K562 (cell line): Measurements from ENCODE around the gene CLIC3. TPM values are rescaled to one million over a fixed set of nuclear protein-coding genes. Genes with fewer than 3 reads are reported as not detected.

Experiments
- FUS ChIP-seq: fragments of 200-400 bp; formaldehyde crosslinking; optimal IDR thresholded peaks from 2 replicates; pipeline ENCODE3; 2017; ENCODE audit warnings: low read depth, low read length
- HNRNPL ChIP-seq: fragments of 200-400 bp; formaldehyde crosslinking; IDR thresholded peaks from 2 replicates; pipeline ENCODE4 v1.6.1; 2017; ENCODE audit warnings: low read depth, mild to moderate bottlenecking, low read length
- KDM4B ChIP-seq, 2 experiments: fragments of 450-650 bp in 1 of 2; sonication (generic) in 1 of 2; IDR thresholded peaks; 2 replicates each; pipeline ENCODE4 v1.6.1; 2016 to 2017; ENCODE audit warnings: borderline replicate concordance in 2 of 2, antibody characterized with exemption in 1 of 2, low read depth in 1 of 2, mild to moderate bottlenecking in 1 of 2
- MAFF ChIP-seq: IDR thresholded peaks from 2 replicates; pipeline ENCODE4 v1.6.1; 2012; ENCODE audit warnings: low read length, improper control_type of control experiment
- PURB ChIP-seq: sonication (generic); formaldehyde crosslinking; IDR thresholded peaks from 2 replicates; pipeline ENCODE4 v1.9.0; 2021; ENCODE audit warnings: low read depth, mild to moderate bottlenecking, missing genetic modification reagents
- YBX1 ChIP-seq: fragments of 450-650 bp; IDR thresholded peaks from 2 replicates; pipeline ENCODE4 v1.7.1; 2016; ENCODE audit warnings: mild to moderate bottlenecking
- ZFP1 ChIP-seq: fragments of 450-650 bp; formaldehyde crosslinking; IDR thresholded peaks from 2 replicates; pipeline ENCODE4 v1.4.0; 2020; ENCODE audit warnings: mild to moderate bottlenecking, mixed read lengths
- polyA plus RNA-seq, 8 experiments: library from polyadenylated mRNA; depleted of rRNA in 4 of 8; stranded (reverse) in 5 of 8; unstranded in 3 of 8; fragments of >200 nt; fragmentation: Nextera tagmentation in 2 of 8; fragmentation: Illumina TruSeq in 1 of 8; extraction: Ambion mirVana in 2 of 8; extraction: Trizol in 1 of 8; gene quantifications; 2 replicates each; pipeline versions ENCODE4 v1.2.1 to v1.2.3, GENCODE V29; 2011 to 2014; ENCODE audit warnings: inconsistent platforms in 1 of 8, missing spikeins in 1 of 8
- total RNA-seq, 7 experiments: library from RNA; depleted of rRNA in 6 of 7; stranded (reverse); fragments of >200 nt in 6 of 7; fragmentation: Illumina TruSeq in 2 of 7; extraction: Trizol in 2 of 7; gene quantifications; 2 replicates each; pipeline versions ENCODE4 v1.2.1 to v1.2.3, GENCODE V29; 2011 to 2021; ENCODE audit warnings: low replicate concordance in 1 of 7
- TF ChIP-seq, protein P1 (sequence below), 2 experiments: fragments of 450-650 bp in 1 of 2; IDR thresholded peaks; 2 replicates each; pipeline ENCODE4 v1.6.1; 2011 to 2017; ENCODE audit warnings: low read depth in 2 of 2, antibody characterized with exemption in 1 of 2, borderline replicate concordance in 1 of 2, low read length in 1 of 2, mild to moderate bottlenecking in 1 of 2, mixed read lengths in 1 of 2; ENCODE audit not compliant: control insufficient read depth in 1 of 2

The CLIC3 gene
- total and polyA plus RNA-seq, 9 of the 15 experiments (the other 6 are each of a cell fraction or from before 2014, with no cell fraction given), result 0.27 to 0.29 TPM; not detected in 7

DNA sequence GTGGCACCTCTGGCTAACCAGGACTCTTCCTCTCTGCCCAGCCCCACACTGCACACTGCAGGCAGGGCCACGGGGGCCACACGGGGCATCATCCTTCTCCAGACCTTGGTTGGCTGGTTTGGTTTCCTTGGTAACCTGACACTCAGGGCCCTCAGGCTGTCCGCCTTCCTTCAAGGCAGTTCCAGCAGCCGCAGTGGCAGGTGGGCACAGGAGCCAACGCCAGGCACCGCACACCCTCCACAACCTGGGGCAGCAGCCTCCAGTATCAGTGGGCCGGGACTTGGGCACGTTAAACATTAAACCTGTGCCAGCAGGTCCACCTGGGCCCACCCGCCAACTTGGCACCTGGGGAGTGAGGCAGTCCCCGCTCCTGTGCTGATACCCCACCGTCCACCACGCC is 47.7 kb upstream of the CLIC3 start (continued):
- TF ChIP-seq KDM4B (IDR thresholded peaks at IDR 0.05; ENCODE audit: borderline replicate concordance in 2 of 2, low read depth in 1 of 2) (no peak), YBX1 (no peak), HNRNPL (no peak), MAFF (no peak), PURB (no peak), FUS (no peak), ZFP1 (CRISPR knock-in tag) (no peak)
- TF ChIP-seq, protein P1, sequence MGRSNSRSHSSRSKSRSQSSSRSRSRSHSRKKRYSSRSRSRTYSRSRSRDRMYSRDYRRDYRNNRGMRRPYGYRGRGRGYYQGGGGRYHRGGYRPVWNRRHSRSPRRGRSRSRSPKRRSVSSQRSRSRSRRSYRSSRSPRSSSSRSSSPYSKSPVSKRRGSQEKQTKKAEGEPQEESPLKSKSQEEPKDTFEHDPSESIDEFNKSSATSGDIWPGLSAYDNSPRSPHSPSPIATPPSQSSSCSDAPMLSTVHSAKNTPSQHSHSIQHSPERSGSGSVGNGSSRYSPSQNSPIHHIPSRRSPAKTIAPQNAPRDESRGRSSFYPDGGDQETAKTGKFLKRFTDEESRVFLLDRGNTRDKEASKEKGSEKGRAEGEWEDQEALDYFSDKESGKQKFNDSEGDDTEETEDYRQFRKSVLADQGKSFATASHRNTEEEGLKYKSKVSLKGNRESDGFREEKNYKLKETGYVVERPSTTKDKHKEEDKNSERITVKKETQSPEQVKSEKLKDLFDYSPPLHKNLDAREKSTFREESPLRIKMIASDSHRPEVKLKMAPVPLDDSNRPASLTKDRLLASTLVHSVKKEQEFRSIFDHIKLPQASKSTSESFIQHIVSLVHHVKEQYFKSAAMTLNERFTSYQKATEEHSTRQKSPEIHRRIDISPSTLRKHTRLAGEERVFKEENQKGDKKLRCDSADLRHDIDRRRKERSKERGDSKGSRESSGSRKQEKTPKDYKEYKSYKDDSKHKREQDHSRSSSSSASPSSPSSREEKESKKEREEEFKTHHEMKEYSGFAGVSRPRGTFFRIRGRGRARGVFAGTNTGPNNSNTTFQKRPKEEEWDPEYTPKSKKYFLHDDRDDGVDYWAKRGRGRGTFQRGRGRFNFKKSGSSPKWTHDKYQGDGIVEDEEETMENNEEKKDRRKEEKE (IDR thresholded peaks at IDR 0.05; ENCODE audit: borderline replicate concordance in 1 of 2, control insufficient read depth in 1 of 2, low read depth in 2 of 2, low read length in 1 of 2), result no peak
